ENCODE data around the gene ZFP3.

DNA sequence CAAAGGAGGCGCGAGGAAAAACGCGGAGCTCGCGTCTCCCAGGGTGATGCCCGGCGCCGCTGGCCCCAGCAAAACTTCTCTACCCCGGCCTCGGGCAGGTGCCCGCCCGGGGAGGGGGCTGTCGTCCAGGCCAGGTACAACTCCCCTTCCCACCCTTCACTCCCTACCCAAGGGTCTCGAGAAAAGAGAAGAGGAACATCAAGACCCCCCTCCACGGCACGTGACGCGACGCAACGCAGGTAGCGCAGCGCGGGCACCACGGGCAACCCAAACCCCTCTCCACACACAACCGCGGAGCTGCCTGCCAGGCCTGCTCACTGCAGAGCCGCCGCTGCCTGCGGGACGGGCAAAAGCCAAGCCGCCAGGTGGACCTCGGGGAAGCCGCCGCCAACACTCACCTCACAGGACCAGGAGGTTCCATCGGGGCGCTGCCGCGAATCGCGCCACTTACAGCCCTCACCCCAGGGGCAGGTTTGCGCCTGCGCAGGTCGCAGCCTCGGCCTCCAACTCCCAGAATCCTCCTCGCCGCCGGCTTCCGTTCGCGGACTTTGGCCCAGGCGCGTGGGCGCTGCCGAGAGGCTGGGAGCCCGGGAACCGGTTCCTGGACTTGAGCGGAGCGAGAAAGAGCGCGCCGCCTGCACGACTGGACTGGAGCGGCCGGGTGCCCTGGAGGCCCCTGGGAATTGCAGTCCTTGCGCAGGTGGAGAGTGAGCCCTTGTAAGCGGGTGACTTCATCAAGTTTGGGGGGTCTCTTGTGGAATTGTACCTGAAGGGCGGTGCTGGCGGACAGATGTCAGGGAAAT, 33.3 kb downstream of the ZFP3 start, which contains the start of gene ZNF232:
- TF ChIP-seq EZH2 (IDR thresholded peaks at IDR 0.05; ENCODE audit: borderline replicate concordance, low read depth, low read length, severe bottlenecking) = no peak
- TF ChIP-seq, protein P1, sequence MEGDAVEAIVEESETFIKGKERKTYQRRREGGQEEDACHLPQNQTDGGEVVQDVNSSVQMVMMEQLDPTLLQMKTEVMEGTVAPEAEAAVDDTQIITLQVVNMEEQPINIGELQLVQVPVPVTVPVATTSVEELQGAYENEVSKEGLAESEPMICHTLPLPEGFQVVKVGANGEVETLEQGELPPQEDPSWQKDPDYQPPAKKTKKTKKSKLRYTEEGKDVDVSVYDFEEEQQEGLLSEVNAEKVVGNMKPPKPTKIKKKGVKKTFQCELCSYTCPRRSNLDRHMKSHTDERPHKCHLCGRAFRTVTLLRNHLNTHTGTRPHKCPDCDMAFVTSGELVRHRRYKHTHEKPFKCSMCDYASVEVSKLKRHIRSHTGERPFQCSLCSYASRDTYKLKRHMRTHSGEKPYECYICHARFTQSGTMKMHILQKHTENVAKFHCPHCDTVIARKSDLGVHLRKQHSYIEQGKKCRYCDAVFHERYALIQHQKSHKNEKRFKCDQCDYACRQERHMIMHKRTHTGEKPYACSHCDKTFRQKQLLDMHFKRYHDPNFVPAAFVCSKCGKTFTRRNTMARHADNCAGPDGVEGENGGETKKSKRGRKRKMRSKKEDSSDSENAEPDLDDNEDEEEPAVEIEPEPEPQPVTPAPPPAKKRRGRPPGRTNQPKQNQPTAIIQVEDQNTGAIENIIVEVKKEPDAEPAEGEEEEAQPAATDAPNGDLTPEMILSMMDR (IDR thresholded peaks at IDR 0.05; ENCODE audit: borderline replicate concordance, extremely low read depth, low read length, poor library complexity, severe bottlenecking) = no peak

Data from DND-41 (cell line).